HCT116 (cell line): Measurements from ENCODE around the gene WAS. TPM values are rescaled to one million over a fixed set of nuclear protein-coding genes. Genes with fewer than 3 reads are reported as not detected.

Experiments used
- ATAC-seq: fragments of 200-7000 bp; cut with Tn5 transposase; 2 replicates; pipeline ENCODE4 v1.9.1; 2020; ENCODE audit warnings: mild to moderate bottlenecking, moderate library complexity
- BruUV-seq: library from RNA; stranded (reverse); fragments of 400-500 nt; replicated peaks from 2 replicates; lab custom pipeline; 2021; lab: Mats Ljungman, UMichigan
- CTCF ChIA-PET: fragments of 300-600 bp; sonication (Branson Sonifier 250); formaldehyde crosslinking; loops from one replicate; lab custom pipeline; 2021; ENCODE audit warnings: antibody characterized with exemption; lab: Charles Lee
- POLR2A ChIA-PET: fragments of 300-600, 350-600 bp; sonication (Branson Sonifier 250); formaldehyde crosslinking; loops from one replicate; lab custom pipeline; 2021; ENCODE audit warnings: antibody characterized with exemption; lab: Charles Lee
- RAD21 ChIA-PET, 2 experiments: fragments of 300-600 bp; sonication (Branson Sonifier 250); formaldehyde crosslinking; loops; one replicate each; lab custom pipeline; 2023; ENCODE audit warnings: low total read pairs in 2 of 2; ENCODE audit not compliant: uncharacterized antibody in 2 of 2, unreplicated experiment in 2 of 2, low non-redundant PET in 1 of 2; lab: Charles Lee
- DNase-seq: peaks from one replicate; pipeline ENCODE4 v3.0.0-alpha.2; 2010; ENCODE audit warnings: low read depth, low spot score
- H2AFZ ChIP-seq: fragments of 200-600 bp; shearing (Covaris generic), sonication (generic); 2 replicates; pipeline ENCODE4 v1.6.1; 2017; ENCODE audit warnings: low read depth, mixed run types, mixed read lengths, antibody characterized with exemption, low read length; ENCODE audit not compliant: poor library complexity, severe bottlenecking
- H3K27ac ChIP-seq: 2 replicates; pipeline ENCODE4 v1.5.1; 2012; ENCODE audit warnings: low read depth, low read length
- H3K27me3 ChIP-seq: fragments of 200-600 bp; sonication (generic); 2 replicates; pipeline ENCODE4 v1.6.1; 2016; ENCODE audit warnings: mixed run types, low read length, mixed read lengths; ENCODE audit not compliant: insufficient read depth
- H3K36me3 ChIP-seq, 2 experiments: fragments of 200-500 bp in 1 of 2; fragments of 200-600 bp in 1 of 2; sonication (Bioruptor generic) in 1 of 2; sonication (generic) in 1 of 2; 2 replicates each; pipeline versions ENCODE4 v1.5.1 to v1.6.1; 2014 to 2016; ENCODE audit warnings: low read length in 2 of 2, inconsistent platforms in 1 of 2, mixed read lengths in 1 of 2, mixed run types in 1 of 2; ENCODE audit not compliant: insufficient read depth in 2 of 2, control insufficient read depth in 1 of 2
- H3K4me1 ChIP-seq, 2 experiments: fragments of 200-600 bp in 1 of 2; sonication (generic) in 1 of 2; 2 replicates each; pipeline versions ENCODE4 v1.5.1 to v1.6.1; 2012 to 2017; ENCODE audit warnings: low read length in 2 of 2, inconsistent platforms in 1 of 2, mild to moderate bottlenecking in 1 of 2, mixed read lengths in 1 of 2, mixed run types in 1 of 2, moderate library complexity in 1 of 2; ENCODE audit not compliant: insufficient read depth in 2 of 2, control insufficient read depth in 1 of 2
- H3K4me2 ChIP-seq: fragments of 200-600 bp; sonication (generic); 2 replicates; pipeline ENCODE4 v1.6.1; 2017; ENCODE audit warnings: mixed run types, low read length, mixed read lengths
- H3K4me3 ChIP-seq, 2 experiments: fragments of 200-600 bp in 1 of 2; sonication (generic) in 1 of 2; replicated peaks in 1 of 2; 2 replicates each; pipeline ENCODE4 v1.5.1; 2011 to 2016; ENCODE audit warnings: low read length in 2 of 2, control low read depth in 1 of 2, low read depth in 1 of 2, mild to moderate bottlenecking in 1 of 2, mixed read lengths in 1 of 2, mixed run types in 1 of 2
- H3K79me2 ChIP-seq: fragments of 200-600 bp; sonication (generic); 2 replicates; pipeline ENCODE4 v1.6.1; 2017; ENCODE audit warnings: mild to moderate bottlenecking, mixed run types, low read length, moderate library complexity, mixed read lengths; ENCODE audit not compliant: insufficient read depth
- H3K9ac ChIP-seq: fragments of 200-600 bp; sonication (generic); 2 replicates; pipeline ENCODE4 v1.6.1; 2016; ENCODE audit warnings: low read length, mixed read lengths
- H3K9me2 ChIP-seq: fragments of 200-600 bp; sonication (generic), shearing (Covaris generic); 2 replicates; pipeline ENCODE4 v1.6.1; 2017; ENCODE audit warnings: mixed run types, mild to moderate bottlenecking, moderate library complexity; ENCODE audit not compliant: insufficient read depth
- H3K9me3 ChIP-seq, 2 experiments: fragments of 200-500 bp in 1 of 2; fragments of 200-600 bp in 1 of 2; sonication (Bioruptor generic) in 1 of 2; sonication (generic) in 1 of 2; 2 replicates each; pipeline ENCODE4 v1.6.1; 2014 to 2017; ENCODE audit warnings: low read length in 2 of 2, mixed read lengths in 2 of 2, inconsistent platforms in 1 of 2, low read depth in 1 of 2, mild to moderate bottlenecking in 1 of 2, mixed run types in 1 of 2, moderate library complexity in 1 of 2; ENCODE audit not compliant: control insufficient read depth in 1 of 2, insufficient read depth in 1 of 2
- H4K20me1 ChIP-seq: fragments of 200-600 bp; sonication (generic), shearing (Covaris generic); 2 replicates; pipeline ENCODE4 v1.6.1; 2017; ENCODE audit warnings: mixed run types, mild to moderate bottlenecking, moderate library complexity; ENCODE audit not compliant: insufficient read depth
- CBX3 ChIP-seq: IDR thresholded peaks from 2 replicates; pipeline ENCODE4 v1.6.1; 2012; ENCODE audit warnings: low read depth
- POLR2A ChIP-seq: IDR thresholded peaks from 2 replicates; pipeline ENCODE4 v1.7.0; 2011; ENCODE audit warnings: borderline replicate concordance; ENCODE audit not compliant: insufficient read depth, insufficient read length; ENCODE audit errors: extremely low read depth
- RAD21 ChIP-seq: IDR thresholded peaks from 2 replicates; pipeline ENCODE4 v1.6.1; 2012; ENCODE audit warnings: low read depth, mild to moderate bottlenecking
- intact Hi-C: fragments of 100-400 bp; cut with micrococcal nuclease; formaldehyde crosslinking; loops from 2 replicates; pipeline ENCODE4 v1.10.0; 2022
- total RNA-seq: library from RNA; stranded (reverse); gene quantifications from one replicate; pipeline ENCODE4 v1.2.1, GENCODE V29; 2021; ENCODE audit not compliant: unreplicated experiment
- TF ChIP-seq, protein P1 (sequence below): IDR thresholded peaks from 2 replicates; pipeline ENCODE4 v1.6.1; 2011; ENCODE audit warnings: mild to moderate bottlenecking, low read length, moderate library complexity; ENCODE audit not compliant: insufficient replicate concordance; ENCODE audit errors: extremely low read depth
- TF ChIP-seq, protein P2 (sequence below): IDR thresholded peaks from 2 replicates; pipeline ENCODE4 v1.6.1; 2012; ENCODE audit warnings: low read depth

Gene WAS
- total RNA-seq, 1 experiment from 2014 or later: 0.84 TPM

DNA sequence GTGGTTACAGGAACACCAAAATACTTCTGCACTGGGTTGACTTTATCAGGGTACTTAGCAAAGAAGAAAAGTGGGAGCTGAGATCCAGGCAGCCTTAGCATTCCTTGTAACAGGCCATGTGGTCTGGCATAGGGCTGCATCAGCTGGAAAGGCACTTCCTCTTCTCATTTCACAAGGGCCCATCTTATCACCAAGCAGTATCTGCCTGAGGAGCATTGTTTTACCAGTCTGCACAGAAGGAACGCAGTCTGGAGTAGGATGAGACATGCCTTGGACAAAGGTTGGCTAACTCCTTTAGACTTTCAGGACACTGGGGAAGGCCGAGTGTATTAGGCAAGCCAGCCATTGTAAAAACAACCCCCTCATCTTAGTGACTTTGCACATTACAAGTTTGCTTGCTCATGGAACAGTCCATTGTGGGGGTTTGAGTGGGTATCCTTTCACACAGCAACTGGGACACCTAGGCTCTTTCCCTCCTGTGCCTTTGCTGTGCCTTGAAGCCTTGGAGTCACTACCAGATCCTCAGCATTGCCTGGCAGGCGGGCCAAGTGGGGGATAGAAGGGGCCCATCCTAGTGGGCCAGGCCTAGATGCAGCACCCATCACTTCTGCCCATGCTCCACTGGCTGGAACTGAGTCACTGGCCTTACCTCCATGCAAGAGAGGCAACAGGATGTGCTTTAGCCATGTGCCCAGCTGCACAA lies 17.5 kb downstream of the WAS start:
- ATAC-seq (no peak), DNase-seq (no peak)
- Histone ChIP-seq H3K9me3 (no peaks in the 10 kb centered on the region), H2AFZ (no peak overlapping the region), H3K27ac (no peak overlapping the region), H3K4me2 (no peak overlapping the region), H3K79me2 (peaks cover 56% of the 10 kb centered on the region), H3K9ac (no peak overlapping the region), H3K4me3 (no peak overlapping the region), H4K20me1 (0 out of 2 replicates have a peak, but pooled peaks cover 4% of the 10 kb centered on the region), H3K4me1 (peaks cover 0 to 20% of the 10 kb centered on the region in 2 experiments; a peak in 3 of 4 replicates), H3K27me3 (no peaks in the 10 kb centered on the region), H3K9me2 (no peaks in the 10 kb centered on the region), H3K36me3 (peaks cover 5 to 9% of the 10 kb centered on the region in 2 experiments; a peak in 3 of 4 replicates)
- POLR2A ChIA-PET: no interaction called here
- intact Hi-C loops: no loop called here
- CTCF ChIA-PET: no interaction called here
- RAD21 ChIA-PET: no interaction called here
- no TSS peak for BruUV-seq
- TF ChIP-seq RAD21: no peak
- no peak for TF ChIP-seq CBX3
- TF ChIP-seq, protein P1, sequence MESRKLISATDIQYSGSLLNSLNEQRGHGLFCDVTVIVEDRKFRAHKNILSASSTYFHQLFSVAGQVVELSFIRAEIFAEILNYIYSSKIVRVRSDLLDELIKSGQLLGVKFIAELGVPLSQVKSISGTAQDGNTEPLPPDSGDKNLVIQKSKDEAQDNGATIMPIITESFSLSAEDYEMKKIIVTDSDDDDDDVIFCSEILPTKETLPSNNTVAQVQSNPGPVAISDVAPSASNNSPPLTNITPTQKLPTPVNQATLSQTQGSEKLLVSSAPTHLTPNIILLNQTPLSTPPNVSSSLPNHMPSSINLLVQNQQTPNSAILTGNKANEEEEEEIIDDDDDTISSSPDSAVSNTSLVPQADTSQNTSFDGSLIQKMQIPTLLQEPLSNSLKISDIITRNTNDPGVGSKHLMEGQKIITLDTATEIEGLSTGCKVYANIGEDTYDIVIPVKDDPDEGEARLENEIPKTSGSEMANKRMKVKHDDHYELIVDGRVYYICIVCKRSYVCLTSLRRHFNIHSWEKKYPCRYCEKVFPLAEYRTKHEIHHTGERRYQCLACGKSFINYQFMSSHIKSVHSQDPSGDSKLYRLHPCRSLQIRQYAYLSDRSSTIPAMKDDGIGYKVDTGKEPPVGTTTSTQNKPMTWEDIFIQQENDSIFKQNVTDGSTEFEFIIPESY: no peak
- TF ChIP-seq POLR2A: no peak
- TF ChIP-seq, protein P2, sequence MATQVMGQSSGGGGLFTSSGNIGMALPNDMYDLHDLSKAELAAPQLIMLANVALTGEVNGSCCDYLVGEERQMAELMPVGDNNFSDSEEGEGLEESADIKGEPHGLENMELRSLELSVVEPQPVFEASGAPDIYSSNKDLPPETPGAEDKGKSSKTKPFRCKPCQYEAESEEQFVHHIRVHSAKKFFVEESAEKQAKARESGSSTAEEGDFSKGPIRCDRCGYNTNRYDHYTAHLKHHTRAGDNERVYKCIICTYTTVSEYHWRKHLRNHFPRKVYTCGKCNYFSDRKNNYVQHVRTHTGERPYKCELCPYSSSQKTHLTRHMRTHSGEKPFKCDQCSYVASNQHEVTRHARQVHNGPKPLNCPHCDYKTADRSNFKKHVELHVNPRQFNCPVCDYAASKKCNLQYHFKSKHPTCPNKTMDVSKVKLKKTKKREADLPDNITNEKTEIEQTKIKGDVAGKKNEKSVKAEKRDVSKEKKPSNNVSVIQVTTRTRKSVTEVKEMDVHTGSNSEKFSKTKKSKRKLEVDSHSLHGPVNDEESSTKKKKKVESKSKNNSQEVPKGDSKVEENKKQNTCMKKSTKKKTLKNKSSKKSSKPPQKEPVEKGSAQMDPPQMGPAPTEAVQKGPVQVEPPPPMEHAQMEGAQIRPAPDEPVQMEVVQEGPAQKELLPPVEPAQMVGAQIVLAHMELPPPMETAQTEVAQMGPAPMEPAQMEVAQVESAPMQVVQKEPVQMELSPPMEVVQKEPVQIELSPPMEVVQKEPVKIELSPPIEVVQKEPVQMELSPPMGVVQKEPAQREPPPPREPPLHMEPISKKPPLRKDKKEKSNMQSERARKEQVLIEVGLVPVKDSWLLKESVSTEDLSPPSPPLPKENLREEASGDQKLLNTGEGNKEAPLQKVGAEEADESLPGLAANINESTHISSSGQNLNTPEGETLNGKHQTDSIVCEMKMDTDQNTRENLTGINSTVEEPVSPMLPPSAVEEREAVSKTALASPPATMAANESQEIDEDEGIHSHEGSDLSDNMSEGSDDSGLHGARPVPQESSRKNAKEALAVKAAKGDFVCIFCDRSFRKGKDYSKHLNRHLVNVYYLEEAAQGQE: no peak
